Retinal pigment epithelial cell (primary cell): ENCODE data around the gene PPP1R37.

Experiments used
- DNase-seq: peaks from one replicate; pipeline ENCODE4 v3.0.0-alpha.2; 2010; ENCODE audit warnings: low read depth
- H3K4me3 ChIP-seq: 2 replicates; pipeline ENCODE4 v1.5.1; 2011; ENCODE audit warnings: mild to moderate bottlenecking, low read length, control low read depth, moderate library complexity
- TF ChIP-seq, protein P1 (sequence below): conservative IDR thresholded peaks from 2 replicates; pipeline ENCODE4 v1.5.1; 2011; ENCODE audit warnings: low read depth, low read length, control low read depth, inconsistent platforms

The PPP1R37 gene

GRCh38 chr19:45179072-45179891 lies 86.3 kb downstream of the PPP1R37 start:
- H3K4me3 ChIP-seq = peak overlapping the region; percentile 97
- TF ChIP-seq, protein P1, sequence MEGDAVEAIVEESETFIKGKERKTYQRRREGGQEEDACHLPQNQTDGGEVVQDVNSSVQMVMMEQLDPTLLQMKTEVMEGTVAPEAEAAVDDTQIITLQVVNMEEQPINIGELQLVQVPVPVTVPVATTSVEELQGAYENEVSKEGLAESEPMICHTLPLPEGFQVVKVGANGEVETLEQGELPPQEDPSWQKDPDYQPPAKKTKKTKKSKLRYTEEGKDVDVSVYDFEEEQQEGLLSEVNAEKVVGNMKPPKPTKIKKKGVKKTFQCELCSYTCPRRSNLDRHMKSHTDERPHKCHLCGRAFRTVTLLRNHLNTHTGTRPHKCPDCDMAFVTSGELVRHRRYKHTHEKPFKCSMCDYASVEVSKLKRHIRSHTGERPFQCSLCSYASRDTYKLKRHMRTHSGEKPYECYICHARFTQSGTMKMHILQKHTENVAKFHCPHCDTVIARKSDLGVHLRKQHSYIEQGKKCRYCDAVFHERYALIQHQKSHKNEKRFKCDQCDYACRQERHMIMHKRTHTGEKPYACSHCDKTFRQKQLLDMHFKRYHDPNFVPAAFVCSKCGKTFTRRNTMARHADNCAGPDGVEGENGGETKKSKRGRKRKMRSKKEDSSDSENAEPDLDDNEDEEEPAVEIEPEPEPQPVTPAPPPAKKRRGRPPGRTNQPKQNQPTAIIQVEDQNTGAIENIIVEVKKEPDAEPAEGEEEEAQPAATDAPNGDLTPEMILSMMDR = no peak
- no peak for DNase-seq

GRCh38 chr19:45179892-45180370 lies 87.0 kb downstream of the PPP1R37 start:
- TF ChIP-seq, protein P1 = no peak

GRCh38 chr19:45180936-45181335 lies 88.0 kb downstream of the PPP1R37 start:
- no peak overlapping the region for H3K4me3 ChIP-seq
- TF ChIP-seq, protein P1 = no peak
- no peak for DNase-seq

More at GRCh38 chr19:45179892-45180370, 87.0 kb downstream of the PPP1R37 start:
- peak overlapping the region; percentile 97 for H3K4me3 ChIP-seq
- no peak for DNase-seq

DNA sequence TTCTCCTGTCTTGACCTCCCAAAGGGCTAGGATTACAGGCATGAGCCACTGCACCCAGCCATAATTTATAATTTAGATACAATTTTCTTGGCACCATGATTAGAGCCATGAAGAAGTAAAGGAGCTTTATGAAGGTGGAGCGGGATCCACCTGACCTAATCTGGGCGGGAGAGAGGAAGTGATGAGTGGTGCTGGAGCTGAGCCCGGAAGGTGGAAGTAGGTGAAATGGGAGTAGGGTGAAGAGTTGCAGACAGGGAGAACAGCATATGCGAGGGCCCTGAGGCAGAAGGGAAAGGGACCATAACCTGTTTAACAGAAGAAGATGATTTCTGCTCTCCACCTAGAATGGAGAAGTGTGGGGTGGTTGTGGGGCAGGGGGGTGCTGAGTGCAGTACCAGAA lies 89.8 kb downstream of the PPP1R37 start:
- DNase-seq = no peak
- H3K4me3 ChIP-seq = no peak overlapping the region
- TF ChIP-seq, protein P1 = no peak

- DNase-seq = no peak
- H3K4me3 ChIP-seq = no peak overlapping the region
- TF ChIP-seq, protein P1 = no peak
Measured at GRCh38 chr19:45184115-45184514, 91.1 kb downstream of the PPP1R37 start.

DNA sequence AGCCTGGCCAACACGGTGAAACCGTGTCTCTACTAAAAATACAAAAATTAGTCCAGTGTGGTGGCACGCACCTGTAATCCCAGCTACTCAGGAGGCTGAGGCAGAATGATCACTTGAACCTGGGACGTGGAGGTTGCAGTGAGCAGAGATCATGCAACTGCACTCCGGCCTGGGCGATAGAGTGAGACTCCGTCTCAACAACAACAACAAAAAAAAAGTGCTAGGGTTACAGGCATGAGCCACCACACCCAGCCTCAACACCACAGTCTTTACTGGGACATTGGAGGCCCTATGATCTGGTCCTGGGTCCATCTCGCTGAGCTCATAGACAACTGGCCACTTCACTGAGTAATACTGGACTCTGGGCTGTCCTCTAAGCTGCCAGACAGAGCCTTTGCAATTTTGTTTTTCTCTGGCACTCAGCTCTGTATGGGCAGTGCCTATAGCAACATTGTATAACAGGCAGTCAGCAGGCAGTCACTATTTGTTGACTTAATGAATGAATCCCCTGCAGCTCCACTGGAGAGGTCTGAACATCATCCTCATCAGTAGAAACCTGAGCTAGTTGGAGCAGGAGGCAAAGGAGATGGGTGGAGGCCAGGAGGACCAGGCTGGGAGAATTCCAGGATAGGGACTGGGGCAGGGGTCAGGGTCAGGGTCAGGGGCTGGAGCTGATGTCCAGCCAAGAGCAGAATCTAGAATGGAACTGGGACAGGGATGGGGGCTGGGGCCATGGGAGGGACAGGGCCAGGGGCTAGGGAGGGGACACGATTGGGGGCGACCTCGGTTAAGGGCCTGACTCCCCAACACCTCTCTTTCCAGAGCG lies 93.7 kb downstream of the PPP1R37 start:
- H3K4me3 ChIP-seq = no peak overlapping the region
- TF ChIP-seq, protein P1 = no peak
- no peak for DNase-seq
